NCI-H146 (cell line): ENCODE measurements around the gene FARP1.

Source experiments
- DNase-seq: peaks from one replicate; lab custom pipeline; 2025; lab: John Stamatoyannopoulos, UW

Gene FARP1

DNA sequence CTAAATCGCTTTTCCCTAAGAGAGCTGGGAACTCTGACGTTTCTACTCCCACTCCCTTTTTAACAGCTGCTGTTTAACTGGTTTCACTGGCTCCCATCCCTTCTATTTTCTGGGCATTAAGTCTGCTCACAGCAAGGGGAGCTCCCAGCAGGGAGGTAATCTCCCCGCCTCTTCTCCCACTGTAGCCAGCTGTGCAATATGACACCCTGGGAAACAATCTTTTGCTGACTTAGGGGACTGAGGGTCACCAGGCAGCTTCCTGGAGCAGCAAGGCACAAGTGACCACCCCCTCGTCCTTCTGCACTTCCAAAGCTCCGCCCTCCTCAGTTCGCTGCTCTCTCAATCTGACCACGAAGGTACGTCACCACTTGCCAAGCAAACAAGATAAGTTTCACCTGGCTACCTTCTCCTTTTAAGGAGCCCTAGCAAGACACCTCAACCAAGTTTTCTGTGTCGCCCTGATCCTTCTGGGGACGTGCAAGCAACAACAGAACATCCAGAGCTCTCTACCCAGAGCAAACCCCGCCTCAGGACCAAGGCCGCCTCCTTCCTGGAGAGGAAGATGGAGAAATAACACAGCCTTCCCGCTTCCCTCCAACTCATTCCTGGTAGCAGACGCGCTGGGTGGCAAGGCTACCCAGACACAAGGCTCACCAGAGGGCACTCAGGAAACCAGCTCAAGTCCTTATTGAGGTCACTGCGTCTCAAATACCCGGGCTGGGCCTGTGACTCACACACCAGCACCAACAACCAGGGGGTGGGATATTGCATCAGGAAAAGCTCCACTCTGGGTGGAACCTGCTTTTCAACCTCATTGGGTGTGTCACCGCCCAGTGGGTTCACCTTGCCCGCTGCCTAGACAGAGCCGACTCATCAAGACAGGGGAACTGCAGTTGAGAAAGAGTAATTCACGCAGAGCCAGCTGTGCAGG lies 341.7 kb downstream of the FARP1 start:
- DNase-seq, result peak; percentile 86

DNA sequence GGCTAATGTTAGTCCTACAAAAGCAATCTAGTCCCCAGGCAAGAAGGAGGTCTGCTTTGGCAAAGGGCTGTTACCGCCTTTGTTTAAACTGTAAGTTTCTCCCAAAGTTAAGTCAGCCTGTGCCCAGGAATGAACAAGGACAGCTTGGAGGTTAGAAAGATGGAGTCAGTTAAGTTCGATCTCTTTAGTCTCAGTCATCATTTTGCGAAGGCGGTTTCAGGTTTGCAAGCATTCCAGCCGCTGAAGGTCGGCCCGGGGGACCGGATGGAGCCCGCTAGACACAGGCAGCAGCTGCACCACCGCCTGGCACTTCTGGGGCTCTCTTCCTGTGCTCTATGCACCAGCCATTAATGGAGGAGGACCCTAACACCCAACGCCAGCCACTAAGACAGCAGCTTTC lies 342.7 kb downstream of the FARP1 start:
- no peak for DNase-seq

DNA sequence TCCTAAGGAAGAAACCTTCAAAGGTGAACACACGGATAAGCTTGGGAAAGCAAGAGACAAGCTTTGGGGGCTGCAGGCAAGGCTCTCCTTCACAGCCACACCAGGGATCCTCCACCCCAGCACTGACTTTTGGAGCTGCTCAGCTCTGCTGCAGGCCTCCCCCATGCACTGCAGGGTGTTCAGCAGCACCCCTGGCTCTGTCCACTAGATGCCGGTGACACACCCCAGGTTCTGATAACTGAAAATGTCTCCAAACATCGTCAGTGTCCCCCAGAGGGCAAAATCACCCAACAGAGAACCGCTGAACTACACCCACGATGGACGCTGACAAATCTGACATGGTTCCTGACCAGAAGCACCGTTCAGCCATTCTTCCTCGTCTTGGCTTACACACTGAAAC lies 343.5 kb downstream of the FARP1 start:
- no peak for DNase-seq

DNA sequence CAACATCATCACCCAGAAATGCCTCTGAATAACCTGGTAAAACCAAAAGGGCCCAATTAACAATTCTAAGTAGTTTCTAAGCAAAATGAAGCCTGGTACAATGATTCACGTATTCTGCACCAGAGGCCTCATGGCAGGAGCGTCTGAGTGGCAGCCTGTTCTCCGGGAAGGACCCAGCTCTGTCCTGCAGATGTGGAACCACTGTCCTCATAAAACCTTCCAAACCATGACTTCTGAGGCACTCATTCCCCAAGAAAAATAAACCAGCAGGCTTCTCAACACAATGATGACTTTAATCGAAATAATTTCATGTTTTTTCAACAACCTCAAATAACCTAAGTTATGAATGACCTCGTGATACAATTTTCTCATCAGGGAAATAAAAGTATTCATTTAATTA lies 344.1 kb downstream of the FARP1 start:
- no peak for DNase-seq

DNA sequence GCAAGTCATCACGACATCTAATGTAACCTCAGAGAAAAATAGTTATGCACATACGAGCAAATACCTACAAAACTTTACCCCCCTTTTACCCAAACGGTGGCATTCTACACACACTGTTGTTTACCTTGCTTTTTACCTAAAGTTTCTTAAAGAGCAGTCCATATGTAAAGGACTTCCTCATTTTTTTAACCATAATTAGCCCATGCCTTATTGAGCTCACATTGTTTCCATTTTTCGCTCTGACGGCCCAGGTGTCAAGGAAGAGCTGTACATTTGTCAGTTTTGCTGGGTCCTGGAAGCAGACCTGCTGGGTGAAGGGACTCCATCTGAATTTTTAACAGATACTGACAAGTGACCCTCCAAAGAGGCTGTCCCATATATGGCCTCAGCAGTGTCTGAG lies 344.6 kb downstream of the FARP1 start:
- no peak for DNase-seq

DNA sequence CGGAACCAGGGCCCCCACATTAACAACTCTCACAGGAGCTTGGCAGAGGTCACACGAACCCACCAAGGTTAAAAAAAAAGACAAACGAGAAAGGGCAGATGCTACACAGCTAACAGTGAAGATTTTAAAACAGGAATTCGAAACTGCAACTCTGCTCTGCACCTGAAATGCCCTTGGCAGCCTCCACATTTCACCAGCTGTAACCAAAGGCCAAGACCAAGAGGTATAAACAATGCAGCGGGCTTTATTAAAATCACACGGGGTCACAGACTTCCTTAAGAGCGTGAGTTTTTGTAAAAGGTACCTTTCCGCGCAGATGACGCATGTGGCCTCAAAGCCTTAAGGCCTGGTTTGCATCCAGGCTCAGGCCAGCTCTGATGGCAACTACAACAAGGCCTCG lies 345.8 kb downstream of the FARP1 start:
- no peak for DNase-seq

DNA sequence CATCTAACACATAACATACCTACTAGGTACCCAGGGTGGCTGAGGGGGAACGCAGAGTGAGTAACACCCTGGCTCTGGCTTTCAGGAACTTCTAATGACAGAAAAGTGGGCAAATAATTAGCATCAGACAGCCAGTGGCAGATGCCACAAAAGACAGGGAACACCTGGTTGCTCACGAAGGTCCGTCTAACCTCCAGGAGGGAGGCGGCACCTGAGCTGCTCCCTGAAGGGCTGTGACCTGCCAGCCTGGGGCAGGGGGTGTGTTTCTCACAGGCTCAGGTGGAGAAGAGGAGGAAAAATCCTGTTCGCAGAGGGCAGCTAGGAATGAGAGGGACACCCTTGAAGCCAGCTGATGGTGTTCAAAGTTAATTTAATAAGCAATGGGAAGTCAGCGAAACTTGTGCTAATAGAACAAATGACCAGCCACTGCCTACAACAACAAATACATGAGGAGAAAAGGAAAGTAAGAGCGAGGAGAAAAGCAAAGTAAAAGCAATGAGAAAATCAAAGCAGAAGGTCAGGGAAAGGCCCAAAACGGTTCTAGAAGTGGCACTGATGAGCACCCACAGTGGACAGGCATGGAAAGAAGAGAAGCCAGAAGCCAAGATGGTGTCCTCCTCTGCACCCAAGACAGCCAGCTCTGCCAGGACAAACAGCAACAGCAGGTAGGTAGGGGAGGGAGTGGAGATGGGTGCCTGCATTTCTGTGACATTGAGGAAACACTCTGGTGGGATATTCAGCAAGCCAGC lies 346.7 kb downstream of the FARP1 start:
- peak; percentile 48 for DNase-seq

DNA sequence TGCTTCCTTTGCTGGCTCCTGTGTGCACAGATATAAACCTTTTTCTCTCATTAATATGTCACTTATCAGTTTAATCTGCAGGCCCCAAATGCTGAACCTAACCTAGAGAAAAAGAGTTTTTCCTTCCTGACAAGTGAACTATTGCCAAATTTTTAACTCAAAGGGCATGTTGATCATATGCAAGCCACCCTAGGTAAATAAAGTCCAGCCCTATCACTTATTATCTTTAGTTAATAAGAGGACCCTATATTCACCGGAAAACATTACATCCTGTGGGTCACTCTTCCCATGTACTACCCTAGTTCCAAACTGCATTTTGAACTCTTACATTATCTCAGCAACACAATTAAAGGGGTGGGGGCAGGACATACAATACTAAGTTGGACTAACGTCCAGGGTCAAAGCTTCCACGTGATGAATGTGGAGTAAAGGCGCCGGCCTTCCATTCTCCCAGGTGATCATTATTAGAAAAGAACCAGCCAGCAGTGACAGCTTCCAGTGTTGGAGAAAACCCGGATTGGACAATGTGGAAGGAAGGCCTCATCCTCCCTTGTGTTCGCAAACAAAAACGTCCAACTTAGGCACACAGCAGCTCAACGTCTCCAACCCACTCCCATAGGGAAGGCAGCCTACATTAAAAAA lies 347.4 kb downstream of the FARP1 start:
- DNase-seq, result no peak

DNA sequence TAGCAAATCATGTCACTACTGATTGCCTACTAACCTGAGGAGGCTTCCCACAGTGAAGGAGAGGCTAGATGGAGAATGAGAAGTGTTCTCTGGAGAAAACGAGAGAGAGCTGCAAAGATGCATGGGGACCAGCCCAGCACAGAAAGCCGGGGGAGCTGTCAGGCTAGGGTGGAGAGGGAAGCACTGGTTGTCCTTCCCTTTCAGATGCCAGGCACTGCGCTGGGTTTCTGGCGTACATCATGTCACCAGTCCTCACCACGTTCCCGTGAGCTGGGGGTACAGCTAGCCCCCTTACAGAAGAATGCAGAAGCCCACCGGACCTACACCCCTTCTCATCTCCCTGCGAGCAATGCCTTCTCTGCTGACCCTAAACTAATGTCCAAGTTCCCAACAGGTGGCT lies 348.0 kb downstream of the FARP1 start:
- DNase-seq, result no peak

DNA sequence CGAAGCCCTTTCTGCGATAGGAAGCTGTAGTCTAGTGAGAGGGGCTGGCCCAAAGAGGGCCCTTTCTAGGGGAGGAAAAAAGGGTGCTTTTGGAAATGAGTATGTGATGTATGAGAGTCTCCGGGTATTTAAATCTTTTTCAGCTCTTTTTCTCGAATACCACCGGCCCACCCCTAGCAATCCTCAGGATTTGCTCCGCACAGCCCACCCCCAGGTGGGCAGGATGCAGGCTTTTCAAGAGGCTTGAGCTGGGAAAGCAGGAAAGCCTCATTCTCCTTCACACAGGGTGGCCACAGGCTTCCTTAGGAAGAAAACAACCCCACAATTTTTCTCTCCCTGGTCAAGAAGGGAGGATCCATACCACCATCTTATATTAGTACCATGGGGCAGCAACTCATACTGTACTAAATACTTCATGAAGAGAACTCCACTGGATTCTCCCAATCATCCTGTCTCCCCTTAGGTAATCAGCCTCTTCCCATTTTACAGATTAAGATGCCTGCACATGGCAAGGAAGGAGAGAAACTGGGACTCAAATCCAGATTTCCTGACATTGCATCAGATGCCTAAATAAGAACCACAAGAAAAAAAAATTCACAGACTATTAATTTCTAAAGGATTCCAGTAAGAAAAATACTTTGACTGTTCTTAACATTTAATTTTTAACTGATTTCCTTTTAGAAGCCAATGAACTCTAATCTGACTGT lies 349.6 kb downstream of the FARP1 start:
- DNase-seq, result no peak

DNA sequence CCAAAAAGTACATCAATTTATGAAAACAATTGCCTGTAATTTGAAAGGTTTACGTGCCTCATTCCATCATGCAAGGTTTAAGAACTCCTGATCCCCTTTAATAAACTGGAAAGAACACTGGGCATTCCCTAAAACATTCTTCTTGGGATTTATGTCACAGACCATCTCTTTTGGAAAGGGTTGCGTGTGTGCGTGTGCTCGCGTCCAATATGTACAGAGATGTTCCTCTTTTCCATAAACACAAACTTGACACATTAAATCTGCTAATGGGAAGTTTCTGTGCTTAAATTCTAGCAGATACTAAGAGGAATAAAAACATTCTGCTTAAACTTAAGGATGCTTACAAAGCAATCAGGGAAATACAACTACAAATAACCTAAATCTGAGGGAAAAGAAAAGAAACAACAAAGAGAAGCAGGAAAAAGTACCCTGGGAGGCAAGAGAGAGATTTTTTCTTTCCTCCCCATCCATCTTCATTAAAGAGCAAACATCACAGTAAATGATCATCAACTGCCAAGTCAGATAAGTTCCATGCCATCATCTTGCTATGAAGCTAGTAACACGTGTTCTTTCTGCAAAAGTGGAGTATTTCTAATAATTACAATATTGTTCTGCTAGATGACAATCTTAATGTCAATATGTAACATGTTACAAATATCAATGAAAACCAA lies 350.3 kb downstream of the FARP1 start:
- DNase-seq, result no peak

DNA sequence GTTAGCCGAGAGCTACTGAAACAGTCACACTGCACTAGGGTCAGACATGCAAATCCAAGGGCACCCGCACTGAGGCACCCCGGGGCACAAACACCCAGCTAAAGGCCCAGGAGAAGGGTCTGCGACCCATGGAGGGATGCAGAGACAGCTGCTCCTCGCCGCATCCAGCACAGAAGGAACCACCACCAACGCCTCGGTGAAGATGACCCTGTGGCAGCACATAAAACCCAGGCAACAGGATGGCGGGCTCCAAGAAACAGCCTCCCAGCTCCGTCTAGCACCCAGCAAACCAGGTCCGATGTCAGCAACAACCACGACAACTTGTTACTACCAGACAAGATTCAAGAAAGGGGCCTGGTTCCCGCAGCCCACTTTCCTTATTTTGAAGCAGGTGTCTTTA lies 351.9 kb downstream of the FARP1 start:
- no peak for DNase-seq

DNA sequence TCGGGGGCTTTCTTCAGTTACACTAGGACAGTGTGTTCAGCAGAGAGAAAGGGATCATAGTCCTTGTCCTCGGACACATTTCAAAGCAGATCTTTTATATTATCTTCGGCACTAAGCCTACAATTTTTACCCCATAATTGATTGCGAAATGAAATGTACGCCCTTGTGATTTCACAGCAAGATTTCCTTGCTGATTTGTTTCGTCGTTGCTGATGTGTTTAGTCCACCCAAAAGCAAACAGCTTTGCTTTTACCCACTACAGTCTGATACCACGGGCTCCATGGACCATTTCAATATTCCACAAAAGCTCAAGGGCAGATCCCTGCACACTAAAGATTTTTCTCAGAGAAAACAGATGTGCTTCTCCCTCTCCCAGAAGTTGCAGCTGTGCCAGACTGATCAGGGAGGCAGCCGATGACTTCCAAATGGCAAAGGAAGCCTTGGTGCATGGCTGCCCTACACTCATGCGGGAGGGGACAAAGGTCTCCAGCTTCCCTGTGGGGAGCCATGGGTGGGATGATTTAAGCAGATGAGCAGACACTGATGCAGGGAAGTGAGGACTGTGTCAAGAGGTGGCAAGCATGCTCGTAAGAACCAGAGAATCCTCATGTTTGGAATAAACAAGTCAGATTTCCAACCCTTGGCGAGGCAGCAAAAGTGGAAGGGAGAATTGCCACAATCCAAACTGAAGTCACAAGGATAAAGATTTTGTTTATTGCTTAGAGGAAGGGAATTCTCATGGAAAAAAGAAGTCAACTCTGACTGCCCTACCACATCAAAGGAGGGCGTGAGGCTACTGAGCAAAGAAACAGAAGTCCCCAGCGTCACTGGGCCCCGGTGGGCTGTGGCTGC lies 353.0 kb downstream of the FARP1 start:
- DNase-seq, result peak; percentile 30

DNA sequence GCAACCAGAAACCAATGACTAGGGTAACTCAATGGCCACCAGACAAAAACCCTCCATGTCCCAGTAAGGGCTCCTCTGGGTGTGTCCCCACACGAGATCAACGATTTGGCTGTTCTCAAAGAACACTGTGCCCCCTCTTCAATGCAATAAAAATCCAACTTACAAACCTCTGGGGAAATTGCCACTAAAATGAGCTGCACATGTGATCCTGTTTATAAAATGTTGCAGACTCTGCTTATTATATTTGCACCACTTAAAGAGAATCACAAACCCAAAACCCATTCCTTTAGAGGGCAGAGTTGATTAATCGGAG lies 353.5 kb downstream of the FARP1 start:
- DNase-seq, result no peak

DNA sequence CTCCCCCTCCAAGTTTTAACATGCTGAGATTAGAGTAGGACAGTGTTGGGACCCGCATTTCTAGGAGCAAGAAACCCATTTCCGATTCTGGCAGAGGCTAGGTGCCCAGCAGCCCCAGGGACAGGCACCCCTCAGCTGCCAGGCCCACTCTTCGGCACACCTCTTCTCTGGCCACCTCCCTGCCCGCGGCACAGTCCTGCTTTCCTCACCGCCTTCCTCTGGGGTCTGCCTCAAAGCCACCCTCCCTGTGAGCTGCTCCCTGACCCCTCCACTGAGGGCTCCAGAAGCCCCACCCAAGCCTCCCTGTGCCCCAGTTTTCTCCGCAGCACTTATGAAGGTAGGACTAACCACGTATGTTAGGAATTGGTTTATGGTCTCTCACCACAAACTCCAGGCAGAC lies 354.1 kb downstream of the FARP1 start:
- no peak for DNase-seq

DNA sequence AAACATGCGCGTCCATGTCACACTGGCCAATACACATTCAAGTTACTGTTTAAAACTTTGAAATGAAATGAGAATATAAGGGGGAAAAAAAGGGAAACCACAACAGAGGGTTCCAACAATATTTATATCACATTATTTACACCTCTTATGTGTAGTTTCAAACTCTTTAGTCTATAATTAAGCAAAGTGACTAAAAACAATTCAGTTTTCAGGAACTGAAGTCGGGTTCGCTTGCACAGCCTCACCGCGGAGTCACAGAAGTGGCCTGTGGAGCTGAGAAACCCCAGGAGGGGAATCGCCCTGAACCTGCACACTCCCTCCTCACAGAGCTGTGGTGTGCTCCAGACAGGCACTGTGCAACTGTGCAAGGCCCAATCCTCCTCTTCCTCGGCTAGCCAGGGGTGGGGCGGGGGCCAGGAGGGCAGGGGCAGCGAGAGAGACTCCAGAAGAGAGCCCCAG lies 358.1 kb downstream of the FARP1 start:
- no peak for DNase-seq

DNA sequence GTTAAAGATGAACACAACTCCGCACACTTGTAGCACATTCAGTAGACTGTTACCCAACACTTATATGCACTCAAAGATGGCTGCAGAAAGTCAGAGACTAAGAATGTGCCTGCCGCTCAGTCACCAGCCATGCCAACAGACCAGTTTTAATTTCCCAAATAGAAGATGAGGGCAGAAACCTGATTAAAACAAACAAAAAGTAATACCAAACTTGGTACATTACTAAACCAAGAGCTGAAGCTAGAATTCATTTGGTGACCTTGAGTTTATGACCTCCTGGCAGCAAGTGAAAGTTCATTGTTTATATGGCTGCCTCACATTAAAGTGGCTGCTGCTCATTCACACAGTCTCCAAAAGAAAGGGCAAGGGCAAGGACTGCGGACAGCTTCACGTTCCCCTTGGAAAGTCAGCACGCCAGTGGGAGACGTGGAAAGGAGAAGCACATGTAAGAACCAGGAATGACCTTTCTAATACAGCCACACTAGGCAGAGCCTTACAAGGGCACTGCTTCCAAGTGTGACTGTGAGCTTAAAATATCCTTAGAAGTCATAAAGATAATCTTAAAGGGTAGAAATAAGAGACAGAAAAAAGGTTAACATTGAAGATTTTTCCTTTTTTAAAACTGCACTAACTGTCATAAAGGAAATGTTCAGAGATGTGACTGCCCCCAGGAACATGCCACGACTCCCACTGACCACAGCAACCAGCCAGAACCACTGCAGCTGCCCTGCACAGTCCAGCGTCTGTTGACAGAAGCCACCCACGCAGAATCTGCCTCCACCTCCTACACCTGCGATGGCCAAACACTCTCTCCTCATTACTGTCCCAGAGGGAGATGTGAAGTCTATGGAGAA lies 360.5 kb downstream of the FARP1 start:
- DNase-seq, result no peak

DNA sequence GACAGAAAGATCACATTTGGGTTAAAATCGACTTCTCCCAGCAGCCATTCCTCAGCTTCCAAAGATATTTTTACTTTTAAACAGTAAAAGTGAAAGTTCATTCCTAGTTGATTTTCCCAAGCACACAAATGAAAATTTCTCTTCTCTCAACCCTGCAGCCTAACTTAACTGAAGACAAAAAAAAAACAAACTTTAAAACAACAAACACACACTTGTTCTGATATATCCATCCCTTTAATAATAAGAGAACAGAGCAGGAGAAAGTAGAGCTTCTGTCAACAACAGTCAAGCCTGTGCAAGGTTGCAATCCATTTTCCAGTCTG lies 361.1 kb downstream of the FARP1 start:
- DNase-seq, result no peak

DNA sequence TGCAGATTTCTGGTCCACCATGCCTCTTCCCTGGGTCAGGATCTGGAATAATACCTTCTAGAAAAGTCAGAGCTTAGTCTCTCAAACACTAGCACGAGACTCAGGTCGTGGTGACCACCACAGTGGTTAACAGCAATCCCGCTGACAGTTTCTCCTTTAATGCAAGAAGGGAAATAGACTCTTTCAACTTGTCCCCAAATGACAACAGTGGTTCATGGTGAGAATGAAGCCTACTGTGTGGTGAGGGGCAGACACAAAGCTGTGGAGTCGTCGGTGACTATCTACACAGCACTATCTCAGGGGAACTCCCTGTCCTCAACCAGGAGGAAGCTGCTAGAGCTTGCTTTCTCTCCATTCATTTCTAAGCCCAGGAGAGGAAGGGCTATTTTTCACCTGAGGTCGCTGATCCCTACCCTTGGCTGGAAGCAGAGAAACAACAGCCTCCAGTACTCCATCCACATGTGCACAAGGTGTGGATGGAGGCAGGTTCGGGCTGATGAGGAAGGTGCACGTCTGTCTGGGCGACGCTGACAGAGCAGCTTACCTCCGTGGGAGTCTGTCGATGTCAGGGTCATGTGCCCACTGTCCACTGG lies 361.6 kb downstream of the FARP1 start:
- DNase-seq, result no peak
